ENCODE measurements around the gene KIAA0040.

GRCh38 chr1:175167861-175168260 lies 24.7 kb downstream of the KIAA0040 start:
- no peak for TF ChIP-seq EZH2 (IDR thresholded peaks at IDR 0.05)
- TF ChIP-seq POLR2AphosphoS5 (IDR thresholded peaks at IDR 0.05; ENCODE audit: low read depth, low read length), result no peak
- TF ChIP-seq, protein P1, sequence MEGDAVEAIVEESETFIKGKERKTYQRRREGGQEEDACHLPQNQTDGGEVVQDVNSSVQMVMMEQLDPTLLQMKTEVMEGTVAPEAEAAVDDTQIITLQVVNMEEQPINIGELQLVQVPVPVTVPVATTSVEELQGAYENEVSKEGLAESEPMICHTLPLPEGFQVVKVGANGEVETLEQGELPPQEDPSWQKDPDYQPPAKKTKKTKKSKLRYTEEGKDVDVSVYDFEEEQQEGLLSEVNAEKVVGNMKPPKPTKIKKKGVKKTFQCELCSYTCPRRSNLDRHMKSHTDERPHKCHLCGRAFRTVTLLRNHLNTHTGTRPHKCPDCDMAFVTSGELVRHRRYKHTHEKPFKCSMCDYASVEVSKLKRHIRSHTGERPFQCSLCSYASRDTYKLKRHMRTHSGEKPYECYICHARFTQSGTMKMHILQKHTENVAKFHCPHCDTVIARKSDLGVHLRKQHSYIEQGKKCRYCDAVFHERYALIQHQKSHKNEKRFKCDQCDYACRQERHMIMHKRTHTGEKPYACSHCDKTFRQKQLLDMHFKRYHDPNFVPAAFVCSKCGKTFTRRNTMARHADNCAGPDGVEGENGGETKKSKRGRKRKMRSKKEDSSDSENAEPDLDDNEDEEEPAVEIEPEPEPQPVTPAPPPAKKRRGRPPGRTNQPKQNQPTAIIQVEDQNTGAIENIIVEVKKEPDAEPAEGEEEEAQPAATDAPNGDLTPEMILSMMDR (IDR thresholded peaks at IDR 0.05 in 2 of 3, conservative IDR thresholded peaks at IDR 0.05 in 1 of 3; ENCODE audit: borderline replicate concordance in 1 of 3, insufficient read depth in 1 of 3, low read depth in 2 of 3, low read length in 2 of 3), result no peak
- TF ChIP-seq TCF7L2 (IDR thresholded peaks at IDR 0.05; ENCODE audit: borderline replicate concordance, extremely low read depth, insufficient read depth, insufficient read length), result no peak
- TF ChIP-seq FOSL1 (IDR thresholded peaks at IDR 0.05; ENCODE audit: low read depth), result no peak
- no peak for TF ChIP-seq POLR2A (IDR thresholded peaks at IDR 0.05; ENCODE audit: borderline replicate concordance, extremely low read depth, insufficient read depth, insufficient read length)
- no peak for TF ChIP-seq EZH2phosphoT487 (IDR thresholded peaks at IDR 0.05; ENCODE audit: borderline replicate concordance)
- no peak for TF ChIP-seq SIN3A (IDR thresholded peaks at IDR 0.05; ENCODE audit: low read depth)
- no peak for TF ChIP-seq RAD21 (IDR thresholded peaks at IDR 0.05; ENCODE audit: low read depth)
- TF ChIP-seq JUND (IDR thresholded peaks at IDR 0.05), result no peak
- TF ChIP-seq, protein P2, sequence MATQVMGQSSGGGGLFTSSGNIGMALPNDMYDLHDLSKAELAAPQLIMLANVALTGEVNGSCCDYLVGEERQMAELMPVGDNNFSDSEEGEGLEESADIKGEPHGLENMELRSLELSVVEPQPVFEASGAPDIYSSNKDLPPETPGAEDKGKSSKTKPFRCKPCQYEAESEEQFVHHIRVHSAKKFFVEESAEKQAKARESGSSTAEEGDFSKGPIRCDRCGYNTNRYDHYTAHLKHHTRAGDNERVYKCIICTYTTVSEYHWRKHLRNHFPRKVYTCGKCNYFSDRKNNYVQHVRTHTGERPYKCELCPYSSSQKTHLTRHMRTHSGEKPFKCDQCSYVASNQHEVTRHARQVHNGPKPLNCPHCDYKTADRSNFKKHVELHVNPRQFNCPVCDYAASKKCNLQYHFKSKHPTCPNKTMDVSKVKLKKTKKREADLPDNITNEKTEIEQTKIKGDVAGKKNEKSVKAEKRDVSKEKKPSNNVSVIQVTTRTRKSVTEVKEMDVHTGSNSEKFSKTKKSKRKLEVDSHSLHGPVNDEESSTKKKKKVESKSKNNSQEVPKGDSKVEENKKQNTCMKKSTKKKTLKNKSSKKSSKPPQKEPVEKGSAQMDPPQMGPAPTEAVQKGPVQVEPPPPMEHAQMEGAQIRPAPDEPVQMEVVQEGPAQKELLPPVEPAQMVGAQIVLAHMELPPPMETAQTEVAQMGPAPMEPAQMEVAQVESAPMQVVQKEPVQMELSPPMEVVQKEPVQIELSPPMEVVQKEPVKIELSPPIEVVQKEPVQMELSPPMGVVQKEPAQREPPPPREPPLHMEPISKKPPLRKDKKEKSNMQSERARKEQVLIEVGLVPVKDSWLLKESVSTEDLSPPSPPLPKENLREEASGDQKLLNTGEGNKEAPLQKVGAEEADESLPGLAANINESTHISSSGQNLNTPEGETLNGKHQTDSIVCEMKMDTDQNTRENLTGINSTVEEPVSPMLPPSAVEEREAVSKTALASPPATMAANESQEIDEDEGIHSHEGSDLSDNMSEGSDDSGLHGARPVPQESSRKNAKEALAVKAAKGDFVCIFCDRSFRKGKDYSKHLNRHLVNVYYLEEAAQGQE (IDR thresholded peaks at IDR 0.05; ENCODE audit: low read depth), result no peak
- TF ChIP-seq CBX3 (IDR thresholded peaks at IDR 0.05; ENCODE audit: low read depth), result no peak
- TF ChIP-seq, protein P3, sequence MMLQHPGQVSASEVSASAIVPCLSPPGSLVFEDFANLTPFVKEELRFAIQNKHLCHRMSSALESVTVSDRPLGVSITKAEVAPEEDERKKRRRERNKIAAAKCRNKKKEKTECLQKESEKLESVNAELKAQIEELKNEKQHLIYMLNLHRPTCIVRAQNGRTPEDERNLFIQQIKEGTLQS (IDR thresholded peaks at IDR 0.05), result no peak

All from HCT116 (cell line).